LNCaP clone FGC (cell line): ENCODE measurements around the gene TRIM52.
A peak's percentile ranks its signal among the peaks of the same experiment; 100 is the strongest.

Experiments used
- DNase-seq: peaks from one replicate; pipeline ENCODE4 v3.0.0-alpha.2; 2011; ENCODE audit warnings: low read depth
- H3K4me3 ChIP-seq: 2 replicates; pipeline ENCODE4 v1.5.1; 2011; ENCODE audit warnings: mild to moderate bottlenecking, low read depth, low read length, control low read depth
- TF ChIP-seq, protein P1 (sequence below): IDR thresholded peaks from 2 replicates; pipeline ENCODE4 v1.5.1; 2012; ENCODE audit warnings: mild to moderate bottlenecking; ENCODE audit not compliant: control insufficient read depth, insufficient read depth; ENCODE audit errors: extremely low read depth

TRIM52 gene

DNA sequence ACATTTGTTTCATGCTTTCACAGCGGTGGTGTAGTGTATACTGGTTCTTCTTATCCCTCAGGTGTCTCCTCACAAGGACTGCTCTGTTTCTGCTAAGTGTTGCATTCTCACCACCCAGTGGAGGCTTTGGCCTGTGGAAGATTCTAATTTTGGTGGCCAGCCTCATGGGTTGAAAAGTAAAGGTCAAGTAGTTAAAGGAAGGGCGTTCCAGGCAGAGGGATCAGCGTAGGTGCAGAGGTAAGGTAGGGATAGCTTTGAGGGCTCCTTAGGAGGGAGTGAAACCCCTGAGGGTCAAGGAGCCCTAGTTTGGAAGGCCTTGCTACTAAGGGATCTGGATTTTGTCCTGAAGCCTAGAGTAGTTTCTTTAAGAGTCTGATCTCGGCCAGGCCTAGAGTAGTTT is 12.7 kb downstream of the TRIM52 start:
- H3K4me3 ChIP-seq: peak overlapping the region; percentile 96
- DNase-seq: no peak
- TF ChIP-seq, protein P1, sequence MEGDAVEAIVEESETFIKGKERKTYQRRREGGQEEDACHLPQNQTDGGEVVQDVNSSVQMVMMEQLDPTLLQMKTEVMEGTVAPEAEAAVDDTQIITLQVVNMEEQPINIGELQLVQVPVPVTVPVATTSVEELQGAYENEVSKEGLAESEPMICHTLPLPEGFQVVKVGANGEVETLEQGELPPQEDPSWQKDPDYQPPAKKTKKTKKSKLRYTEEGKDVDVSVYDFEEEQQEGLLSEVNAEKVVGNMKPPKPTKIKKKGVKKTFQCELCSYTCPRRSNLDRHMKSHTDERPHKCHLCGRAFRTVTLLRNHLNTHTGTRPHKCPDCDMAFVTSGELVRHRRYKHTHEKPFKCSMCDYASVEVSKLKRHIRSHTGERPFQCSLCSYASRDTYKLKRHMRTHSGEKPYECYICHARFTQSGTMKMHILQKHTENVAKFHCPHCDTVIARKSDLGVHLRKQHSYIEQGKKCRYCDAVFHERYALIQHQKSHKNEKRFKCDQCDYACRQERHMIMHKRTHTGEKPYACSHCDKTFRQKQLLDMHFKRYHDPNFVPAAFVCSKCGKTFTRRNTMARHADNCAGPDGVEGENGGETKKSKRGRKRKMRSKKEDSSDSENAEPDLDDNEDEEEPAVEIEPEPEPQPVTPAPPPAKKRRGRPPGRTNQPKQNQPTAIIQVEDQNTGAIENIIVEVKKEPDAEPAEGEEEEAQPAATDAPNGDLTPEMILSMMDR: no peak

DNA sequence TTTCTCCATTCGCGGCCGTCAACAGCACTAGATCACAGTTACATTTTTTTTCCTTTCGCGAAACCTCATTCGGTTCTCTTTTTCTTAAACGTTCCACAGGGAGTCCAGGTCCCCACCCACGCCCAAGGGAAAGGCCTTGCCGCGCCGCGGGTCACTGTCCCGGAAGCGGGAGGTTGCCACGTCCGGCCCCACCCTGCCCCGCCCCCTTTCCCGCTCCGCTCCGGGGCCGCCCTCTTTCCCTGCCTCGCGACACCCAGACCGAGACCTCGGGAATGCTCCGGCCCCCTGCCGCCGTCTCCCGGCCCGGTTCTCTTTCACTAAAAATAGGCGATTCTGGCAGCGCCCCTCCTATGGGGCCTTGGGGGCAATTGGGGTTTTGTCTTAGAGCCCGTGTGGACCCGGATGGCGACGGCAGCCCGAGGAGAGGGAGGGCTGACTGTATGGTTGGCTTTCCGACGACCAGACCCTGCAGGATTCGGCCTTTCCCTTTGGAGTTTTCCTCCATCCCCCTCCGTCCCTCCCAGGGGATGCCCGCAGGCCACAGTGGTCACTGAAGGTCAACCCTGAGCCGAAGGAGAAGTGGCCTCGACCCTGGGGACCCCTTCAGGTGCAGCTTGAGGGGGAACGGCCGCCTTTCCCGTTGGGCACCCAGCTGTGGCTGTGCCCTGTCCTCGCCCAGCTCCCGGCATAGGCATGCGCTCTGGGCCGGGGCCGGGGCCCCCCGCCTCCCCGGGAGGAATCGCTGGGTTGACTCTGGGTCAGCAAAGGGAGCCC is 14.5 kb downstream of the TRIM52 start:
- DNase-seq: no peak
- TF ChIP-seq, protein P1: no peak
- H3K4me3 ChIP-seq: peak overlapping the region; percentile 96

DNA sequence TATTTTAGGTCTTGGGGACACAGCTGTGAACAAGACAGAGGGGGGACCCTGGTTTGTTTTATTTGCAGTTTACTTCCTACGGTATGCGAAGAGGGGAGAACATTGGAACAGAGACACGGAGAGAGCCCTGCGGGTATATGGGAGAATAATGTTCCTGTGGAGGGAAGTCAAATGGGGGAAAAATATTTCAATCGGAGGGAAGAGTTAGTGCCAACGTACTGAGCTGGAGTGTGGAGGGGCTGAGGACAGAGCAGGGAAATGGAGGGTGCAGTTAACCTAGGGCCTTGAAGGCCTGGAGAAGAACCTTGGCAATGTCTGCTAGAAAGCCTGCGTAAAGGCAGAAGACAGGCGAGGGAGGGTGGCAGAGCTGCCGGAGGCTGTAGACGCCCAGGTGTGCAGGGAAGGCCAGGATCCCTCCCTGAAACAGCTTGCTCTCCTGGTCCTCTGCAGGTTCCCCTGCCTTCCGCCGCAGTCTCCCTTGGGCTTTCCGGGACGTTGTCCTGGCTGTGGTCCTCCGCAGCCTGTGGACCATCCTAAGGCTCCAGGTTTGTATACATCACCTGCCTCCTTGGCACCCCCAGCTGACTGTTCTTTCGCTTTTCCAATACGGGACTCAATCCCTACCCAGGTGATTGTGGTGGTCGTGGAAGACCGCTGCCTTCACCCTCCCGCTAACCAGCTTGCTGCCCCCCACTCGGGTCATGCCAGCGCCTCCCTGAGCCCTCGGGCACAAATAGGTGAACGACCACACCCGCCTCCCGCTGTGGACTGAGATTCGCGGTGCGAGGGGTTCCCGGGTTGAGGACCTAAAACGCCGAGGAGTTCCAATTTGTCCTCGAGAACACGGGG is 15.3 kb downstream of the TRIM52 start:
- H3K4me3 ChIP-seq: peak overlapping the region; percentile 96
- TF ChIP-seq, protein P1: no peak
- DNase-seq: no peak

DNA sequence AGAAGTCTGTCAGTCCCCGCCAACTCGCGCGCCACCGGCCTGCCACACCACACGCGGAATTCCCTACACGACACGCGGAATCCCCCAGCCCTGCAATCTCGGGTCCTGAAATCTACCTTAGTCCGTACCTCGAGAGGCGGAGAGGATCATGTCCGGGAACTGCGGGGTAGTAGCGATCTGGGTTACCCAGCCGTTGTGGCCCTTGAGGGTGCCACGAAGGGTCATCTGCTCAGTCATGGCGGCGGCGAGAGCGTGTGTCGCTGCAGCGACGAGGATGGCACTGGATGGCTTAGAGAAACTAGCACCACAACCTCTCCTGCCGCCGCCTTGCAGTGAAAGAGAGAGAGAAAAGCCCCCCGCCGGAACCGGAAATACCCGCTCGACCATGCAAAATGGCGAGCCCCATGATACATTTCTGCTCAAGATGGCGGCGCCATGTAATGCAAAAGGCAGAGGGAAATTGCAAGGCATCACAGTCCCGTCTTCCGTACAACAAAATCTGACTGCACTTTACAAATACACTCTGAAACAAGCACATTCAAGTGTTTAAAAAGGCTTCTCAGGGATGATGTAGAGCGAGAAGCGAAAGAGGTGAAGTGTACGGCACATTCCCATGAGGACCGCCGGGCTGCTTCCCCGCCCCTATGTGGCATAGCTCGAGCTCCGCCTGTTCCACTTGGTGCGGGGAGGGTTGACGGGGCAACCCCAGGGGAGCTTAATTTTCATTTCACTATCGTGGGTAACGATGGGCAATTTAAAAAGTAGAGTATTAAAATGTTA is 17.2 kb downstream of the TRIM52 start, which contains the start of gene RACK1:
TSS of gene RACK1 (minus strand) at position 343 of the 780 bp plus-strand sequence. CDS start at position 237, 106 bp downstream.
- H3K4me3 ChIP-seq: peak within 1 kb of the TSS; percentile 96
- TF ChIP-seq, protein P1: no peak
- peak; percentile 79 for DNase-seq

DNA sequence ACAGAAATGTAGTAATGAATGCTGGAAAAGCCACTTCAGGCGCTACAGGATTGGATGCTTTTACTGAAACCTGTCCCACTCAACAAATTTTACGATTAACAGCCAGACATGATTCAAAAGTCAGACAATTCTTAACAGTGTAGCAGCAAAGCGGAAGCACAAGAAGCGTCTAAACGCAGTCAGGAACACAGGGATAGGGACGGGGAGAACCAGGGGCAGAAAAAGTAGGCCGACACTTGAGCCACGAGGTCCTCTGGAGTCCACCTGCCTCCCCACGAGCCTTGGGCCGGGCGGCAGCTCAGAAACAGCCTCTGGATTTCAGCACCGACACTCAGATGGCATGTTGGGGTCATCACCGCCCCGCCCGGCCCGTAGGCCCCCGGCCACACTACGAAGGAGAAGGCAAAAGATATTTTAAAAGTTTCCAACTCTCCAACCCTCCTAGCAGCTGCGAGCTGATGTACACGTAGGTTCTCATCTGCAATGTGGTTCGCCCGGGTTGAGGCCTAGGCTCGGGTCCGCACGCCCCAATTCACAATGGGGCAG is 17.9 kb downstream of the TRIM52 start:
- DNase-seq: no peak
- peak overlapping the region; percentile 96 for H3K4me3 ChIP-seq
- TF ChIP-seq, protein P1: no peak

DNA sequence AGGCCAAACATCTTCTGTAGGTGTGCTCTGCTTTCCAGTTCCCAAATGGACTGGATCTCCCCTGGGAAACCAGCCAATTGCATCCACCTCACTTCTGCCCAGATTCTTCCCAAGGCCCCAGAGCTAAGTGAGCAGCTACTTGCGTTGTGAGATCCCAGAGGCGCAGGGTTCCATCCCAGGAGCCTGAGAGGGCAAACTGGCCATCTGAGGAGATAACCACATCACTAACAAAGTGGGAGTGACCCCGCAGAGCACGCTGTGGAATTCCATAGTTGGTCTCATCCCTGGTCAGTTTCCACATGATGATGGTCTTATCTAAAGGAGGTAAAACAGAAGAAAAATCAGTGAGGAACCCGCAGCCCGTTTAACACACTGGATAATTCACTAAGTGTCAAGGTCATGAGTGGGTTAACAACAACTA is 18.9 kb downstream of the TRIM52 start:
- TF ChIP-seq, protein P1: no peak
- no peak for DNase-seq
- peak overlapping the region; percentile 96 for H3K4me3 ChIP-seq
